ENCODE data around the gene ZNF697.

DNA sequence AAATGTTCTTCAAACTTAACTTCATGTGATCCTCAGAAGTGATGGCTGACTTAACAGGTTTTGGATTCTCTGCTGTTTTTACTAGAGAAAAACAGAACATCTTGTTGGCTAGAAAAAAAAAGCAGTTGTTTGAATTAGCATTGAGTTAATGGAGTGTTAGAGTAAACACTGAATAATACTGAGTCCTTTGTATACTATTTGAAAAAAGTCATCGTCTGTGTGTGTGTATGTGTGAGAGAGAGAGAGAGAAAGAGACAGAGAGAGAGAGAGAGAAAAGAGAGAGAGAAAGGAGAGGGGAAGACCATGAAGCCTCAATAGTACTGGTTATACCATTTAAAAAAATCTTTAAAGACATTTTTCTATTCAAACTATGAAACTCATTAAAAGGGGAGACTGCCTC is 10.4 kb downstream of the ZNF697 start:
- TF ChIP-seq, protein P1, sequence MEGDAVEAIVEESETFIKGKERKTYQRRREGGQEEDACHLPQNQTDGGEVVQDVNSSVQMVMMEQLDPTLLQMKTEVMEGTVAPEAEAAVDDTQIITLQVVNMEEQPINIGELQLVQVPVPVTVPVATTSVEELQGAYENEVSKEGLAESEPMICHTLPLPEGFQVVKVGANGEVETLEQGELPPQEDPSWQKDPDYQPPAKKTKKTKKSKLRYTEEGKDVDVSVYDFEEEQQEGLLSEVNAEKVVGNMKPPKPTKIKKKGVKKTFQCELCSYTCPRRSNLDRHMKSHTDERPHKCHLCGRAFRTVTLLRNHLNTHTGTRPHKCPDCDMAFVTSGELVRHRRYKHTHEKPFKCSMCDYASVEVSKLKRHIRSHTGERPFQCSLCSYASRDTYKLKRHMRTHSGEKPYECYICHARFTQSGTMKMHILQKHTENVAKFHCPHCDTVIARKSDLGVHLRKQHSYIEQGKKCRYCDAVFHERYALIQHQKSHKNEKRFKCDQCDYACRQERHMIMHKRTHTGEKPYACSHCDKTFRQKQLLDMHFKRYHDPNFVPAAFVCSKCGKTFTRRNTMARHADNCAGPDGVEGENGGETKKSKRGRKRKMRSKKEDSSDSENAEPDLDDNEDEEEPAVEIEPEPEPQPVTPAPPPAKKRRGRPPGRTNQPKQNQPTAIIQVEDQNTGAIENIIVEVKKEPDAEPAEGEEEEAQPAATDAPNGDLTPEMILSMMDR (IDR thresholded peaks at IDR 0.05), result no peak
- TF ChIP-seq POLR2A (IDR thresholded peaks at IDR 0.05), result no peak
